K562 (cell line): Measurements from ENCODE around the gene COP1. TPM values are rescaled to one million over a fixed set of nuclear protein-coding genes. Genes with fewer than 3 reads are reported as not detected.

Experiments
- ATAC-seq: fragments of 200-7000 bp; cut with Tn5 transposase; 3 replicates; pipeline ENCODE4 v1.9.1; 2020; ENCODE audit warnings: moderate library complexity
- BruUV-seq: library from RNA; stranded (reverse); fragments of 400-500 nt; replicated peaks from 2 replicates; lab custom pipeline; 2021; lab: Mats Ljungman, UMichigan
- CTCF ChIA-PET: fragments of 300-600 bp; formaldehyde crosslinking; extraction: SDS; loops from one replicate; lab custom pipeline; 2021; ENCODE audit warnings: low intra/inter-chr PET ratio; lab: Yijun Ruan, JAX
- POLR2A ChIA-PET: fragments of 300-600, 350-650 bp; sonication (Branson Sonifier 250); formaldehyde crosslinking; extraction: SDS; loops from one replicate; lab custom pipeline; 2021; ENCODE audit warnings: antibody characterized with exemption, inconsistent platforms; lab: Yijun Ruan, JAX
- DNase-seq, 4 experiments: peaks; one replicate each; pipeline versions ENCODE4 v3.0.0 to v3.0.0-alpha.2; 2011 to 2018; ENCODE audit warnings: low spot score in 3 of 4, mixed read lengths in 3 of 4; ENCODE audit errors: extremely low read depth in 1 of 4
- FAIRE-seq: peaks from 2 replicates; lab custom pipeline; 2011; peaks lifted over from hg19 to GRCh38; lab: Jason Lieb, UNC
- H2AFZ ChIP-seq: 2 replicates; pipeline ENCODE4 v1.6.0; 2011; ENCODE audit warnings: low read depth, low read length, control low read depth, inconsistent platforms
- H3K27ac ChIP-seq: fragments of 200-600 bp; 3 replicates; pipeline ENCODE4 v1.8.0; 2011; ENCODE audit warnings: low read depth, mild to moderate bottlenecking, control low read depth, inconsistent platforms, low read length, moderate library complexity, mixed read lengths; ENCODE audit errors: extremely low read depth
- H3K27me3 ChIP-seq, 2 experiments: fragments of 300-600 bp in 1 of 2; 2 replicates in 1 of 2; 3 replicates in 1 of 2; pipeline versions ENCODE4 v1.6.0 to v1.8.0; 2011; ENCODE audit warnings: inconsistent platforms in 2 of 2, low read length in 2 of 2, mild to moderate bottlenecking in 1 of 2, mixed read lengths in 1 of 2, moderate library complexity in 1 of 2; ENCODE audit not compliant: control insufficient read depth in 2 of 2, insufficient read depth in 2 of 2
- H3K36me3 ChIP-seq: fragments of 300-600 bp; 3 replicates; pipeline ENCODE4 v1.8.0; 2011; ENCODE audit warnings: mild to moderate bottlenecking, low read length, inconsistent platforms; ENCODE audit not compliant: control insufficient read depth, insufficient read depth
- H3K4me1 ChIP-seq, 2 experiments: fragments of 200-600 bp in 1 of 2; replicated peaks in 1 of 2; 2 replicates in 1 of 2; 3 replicates in 1 of 2; pipeline versions ENCODE4 v1.5.1 to v1.8.0; 2011; ENCODE audit warnings: inconsistent platforms in 2 of 2, low read length in 2 of 2, mild to moderate bottlenecking in 1 of 2, mixed read lengths in 1 of 2, moderate library complexity in 1 of 2; ENCODE audit not compliant: control insufficient read depth in 2 of 2, insufficient read depth in 2 of 2
- H3K4me2 ChIP-seq: 2 replicates; pipeline ENCODE4 v1.6.1; 2011; ENCODE audit warnings: low read length, control low read depth, inconsistent platforms, mixed read lengths; ENCODE audit not compliant: insufficient read depth
- H3K4me3 ChIP-seq: fragments of 200-600 bp; sonication (generic), shearing (Covaris generic); 2 replicates; pipeline ENCODE4 v1.5.1; 2016; ENCODE audit warnings: control low read depth, inconsistent platforms
- H3K79me2 ChIP-seq: fragments of 200-600 bp; 3 replicates; pipeline ENCODE4 v1.8.0; 2011; ENCODE audit warnings: low read length, inconsistent platforms; ENCODE audit not compliant: control insufficient read depth, insufficient read depth
- H3K9ac ChIP-seq, 2 experiments: 2 replicates each; pipeline versions ENCODE4 v1.6.0 to v1.6.1; 2011; ENCODE audit warnings: low read depth in 2 of 2, low read length in 2 of 2, control low read depth in 1 of 2, inconsistent platforms in 1 of 2, mild to moderate bottlenecking in 1 of 2, mixed read lengths in 1 of 2; ENCODE audit not compliant: insufficient read depth in 1 of 2
- H3K9me1 ChIP-seq: one replicate; pipeline ENCODE4 v1.6.0; 2011; ENCODE audit warnings: inconsistent platforms, mild to moderate bottlenecking, low read length, moderate library complexity; ENCODE audit not compliant: control insufficient read depth, insufficient read depth
- H3K9me3 ChIP-seq: replicated peaks from 2 replicates; pipeline ENCODE4 v1.5.1; 2011; ENCODE audit warnings: low read depth, low read length, inconsistent platforms; ENCODE audit not compliant: control insufficient read depth, insufficient read depth
- H4K20me1 ChIP-seq: replicated peaks from 2 replicates; pipeline ENCODE4 v1.6.1; 2011; ENCODE audit warnings: low read length, inconsistent platforms, mixed read lengths; ENCODE audit not compliant: control insufficient read depth, insufficient read depth
- AFF1 ChIP-seq, 2 experiments: fragments of 450-650 bp; IDR thresholded peaks; 2 replicates each; pipeline ENCODE4 v1.6.1; 2018; ENCODE audit warnings: mild to moderate bottlenecking in 2 of 2, low read depth in 1 of 2; ENCODE audit not compliant: partially characterized antibody in 2 of 2
- AFF4 ChIP-seq: sonication (generic); formaldehyde crosslinking; IDR thresholded peaks from 2 replicates; pipeline ENCODE4 v1.8.0; 2023; ENCODE audit warnings: mild to moderate bottlenecking, missing genetic modification reagents
- HMBOX1 ChIP-seq: sonication (generic); IDR thresholded peaks from 2 replicates; pipeline ENCODE4 v1.6.1; 2016
- MNT ChIP-seq, 2 experiments: fragments of 450-650 bp; conservative IDR thresholded peaks; 2 replicates each; pipeline ENCODE4 v1.6.1; 2017; ENCODE audit warnings: mild to moderate bottlenecking in 2 of 2, moderate library complexity in 2 of 2
- MXD1 ChIP-seq: fragments of 250-450 bp; sonication (Bioruptor Pico); IDR thresholded peaks from 2 replicates; pipeline ENCODE4 v1.8.0; 2021; ENCODE audit warnings: borderline replicate concordance, mild to moderate bottlenecking, moderate library complexity; ENCODE audit not compliant: poor library complexity, severe bottlenecking
- TAF1 ChIP-seq: IDR thresholded peaks from 2 replicates; pipeline ENCODE4 v1.6.1; 2011; ENCODE audit warnings: mild to moderate bottlenecking, low read length, moderate library complexity; ENCODE audit not compliant: insufficient read depth, control insufficient read depth, severe bottlenecking; ENCODE audit errors: extremely low read depth
- ZBTB33 ChIP-seq: sonication (generic); formaldehyde crosslinking; IDR thresholded peaks from 2 replicates; pipeline ENCODE4 v1.8.1; 2023; ENCODE audit warnings: mild to moderate bottlenecking, missing genetic modification reagents
- WGBS: fragments of 100-300 bp; shearing (Covaris generic); methylation state at CpG from one replicate; pipeline ENCODE4 v1.1.6; 2016; ENCODE audit warnings: low coverage, mixed read lengths; ENCODE audit not compliant: insufficient coverage; ENCODE audit errors: missing lambda C conversion rate; 5-methylcytosine and 5-hydroxymethylcytosine counted together
- in situ Hi-C: fragments of 300-500 bp; cut with MboI; formaldehyde crosslinking; loops from 4 replicates; pipeline ENCODE4 v1.15.0; 2018; ENCODE audit warnings: inconsistent platforms, mixed read lengths
- intact Hi-C: fragments of 100-400 bp; cut with micrococcal nuclease; formaldehyde crosslinking; loops from 2 replicates; pipeline ENCODE4 v1.14.2; 2022
- polyA plus RNA-seq, 8 experiments: library from polyadenylated mRNA; depleted of rRNA in 4 of 8; stranded (reverse) in 5 of 8; unstranded in 3 of 8; fragments of >200 nt; fragmentation: Nextera tagmentation in 2 of 8; fragmentation: Illumina TruSeq in 1 of 8; extraction: Ambion mirVana in 2 of 8; extraction: Trizol in 1 of 8; gene quantifications; 2 replicates each; pipeline versions ENCODE4 v1.2.1 to v1.2.3, GENCODE V29; 2011 to 2014; ENCODE audit warnings: inconsistent platforms in 1 of 8, missing spikeins in 1 of 8
- total RNA-seq, 7 experiments: library from RNA; depleted of rRNA in 6 of 7; stranded (reverse); fragments of >200 nt in 6 of 7; fragmentation: Illumina TruSeq in 2 of 7; extraction: Trizol in 2 of 7; gene quantifications; 2 replicates each; pipeline versions ENCODE4 v1.2.1 to v1.2.3, GENCODE V29; 2011 to 2021; ENCODE audit warnings: low replicate concordance in 1 of 7

COP1 gene
- total and polyA plus RNA-seq, 9 of the 15 experiments (the other 6 are each of a cell fraction or from before 2014, with no cell fraction given), result 25.8 to 77.7 (median 58.6) TPM

- Histone ChIP-seq H3K9me3 (no peaks in the 10 kb centered on the region), H3K9me1 (no peaks in the 10 kb centered on the region), H2AFZ (no peak overlapping the region), H3K36me3 (no peaks in the 10 kb centered on the region), H3K27me3 (no peaks in the 10 kb centered on the region), H3K4me3 (no peak overlapping the region), H3K27ac (no peak overlapping the region), H3K4me2 (peak overlapping the region; percentile 10; the same call in 1 of the 2 replicates), H4K20me1 (peaks cover 9% of the 10 kb centered on the region; the same call in 1 of the 2 replicates), H3K79me2 (peaks cover 95% of the 10 kb centered on the region), H3K9ac (no peak overlapping the region), H3K4me1 (peaks cover 4 to 20% of the 10 kb centered on the region in 2 experiments; a peak in 2 of 5 replicates)
- intact Hi-C loops (no loop called here), in situ Hi-C loops (no loop called here)
- ATAC-seq (no peak), DNase-seq (no peak), FAIRE-seq (no peak)
- no TSS peak for BruUV-seq
- ChIA-PET CTCF (no interaction called here), POLR2A (no interaction called here)
- WGBS, result 44% methylated on average over 4 of the region's 4 CpGs
- TF ChIP-seq MNT (conservative IDR thresholded peaks at IDR 0.05), result no peak
- no peak for TF ChIP-seq AFF4
- no peak for TF ChIP-seq MXD1 (CRISPR knock-in tag)
- TF ChIP-seq TAF1, result no peak
- no peak for TF ChIP-seq ZBTB33
- TF ChIP-seq AFF1 (IDR thresholded peaks at IDR 0.05; ENCODE audit: low read depth in 1 of 2, partially characterized antibody in 2 of 2), result no peak
- no peak for TF ChIP-seq HMBOX1
Observed at GRCh38 chr1:176203735-176204134, 3.4 kb downstream of the COP1 start.
